HG02852 (cell line): ENCODE results near the gene UHRF2.
"Not testable (repeated sequence)": the region's sequence is repeated elsewhere in the genome, so short reads cannot be mapped to it uniquely, and the experiment has no call there.

Source experiments
- ATAC-seq: cut with Tn5 transposase; IDR thresholded peaks from one replicate; pipeline ENCODE4 v1.9.1; 2021; ENCODE audit warnings: mild to moderate bottlenecking, moderate library complexity; ENCODE audit not compliant: unreplicated experiment

UHRF2 gene

DNA sequence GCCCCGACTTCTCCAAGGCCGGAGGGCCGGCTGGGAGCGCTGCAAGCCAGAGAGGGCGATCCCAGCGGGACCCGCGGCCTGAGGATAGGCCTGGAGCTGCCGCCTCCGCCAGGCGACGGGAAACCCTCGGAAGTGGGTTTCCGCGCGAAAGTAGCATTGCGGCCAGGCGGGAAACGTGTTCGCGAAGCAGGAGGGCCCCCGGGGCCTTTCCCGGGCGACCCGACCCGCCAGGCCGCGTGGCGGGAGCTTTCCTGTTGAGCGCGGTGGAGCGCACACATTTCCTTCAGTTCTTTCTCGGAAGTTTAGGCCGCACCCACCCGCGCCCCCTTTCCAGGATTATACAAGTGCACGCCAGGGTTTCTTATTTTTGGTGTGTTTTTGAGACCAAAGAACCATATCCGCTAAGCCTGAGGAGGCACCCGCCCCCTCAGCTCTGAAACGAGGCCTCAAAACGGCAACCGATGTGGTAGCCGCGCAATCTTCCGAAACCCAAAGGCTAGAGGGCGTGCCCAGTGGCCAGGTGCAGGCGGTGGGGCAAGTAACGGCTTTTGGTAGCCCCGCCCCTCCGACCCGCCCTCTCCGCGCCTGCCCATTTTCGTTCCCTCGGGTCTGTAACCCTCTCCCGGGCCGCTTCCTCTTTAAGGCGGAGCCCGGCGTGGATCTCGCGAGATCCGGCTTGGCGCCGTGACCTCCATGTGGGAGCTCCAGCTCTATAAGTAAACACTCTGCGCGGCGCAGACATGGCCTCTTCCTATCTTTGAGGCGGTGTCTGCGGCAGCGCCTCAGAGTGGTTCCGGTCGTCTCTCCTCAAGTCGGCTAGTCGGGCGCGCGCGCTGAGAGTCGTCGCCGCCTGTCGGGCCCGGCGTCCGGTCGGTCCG, at the start of gene UHRF2:
Gene UHRF2 (plus strand): TSS at position 713 of the 878 bp plus-strand sequence. CDS start 292 bp downstream, outside the sequence.
- ATAC-seq, result peak; percentile 82

GRCh38 chr9:6367128-6367890, 45.7 kb upstream of the UHRF2 start:
- no peak for ATAC-seq

DNA sequence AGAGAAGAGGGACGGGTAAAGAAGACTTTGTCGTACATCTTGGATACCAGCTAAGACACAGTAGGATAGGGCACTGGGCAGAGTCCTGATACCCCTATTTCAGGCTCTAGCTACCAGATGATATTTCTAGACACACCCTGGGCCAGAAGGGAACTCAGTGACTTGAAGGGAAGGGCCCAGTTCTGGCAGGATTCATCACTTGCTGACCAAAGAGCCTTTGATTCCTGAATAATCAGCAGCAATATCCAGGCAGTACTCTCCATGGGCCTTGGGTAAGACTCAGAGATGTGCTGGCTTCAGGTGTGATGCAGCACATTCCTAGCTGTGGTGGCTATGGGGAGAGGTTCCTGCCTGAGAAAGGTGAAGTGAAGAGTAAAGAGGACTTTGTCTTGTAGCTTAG, 44.2 kb upstream of the UHRF2 start:
- ATAC-seq, result no peak

DNA sequence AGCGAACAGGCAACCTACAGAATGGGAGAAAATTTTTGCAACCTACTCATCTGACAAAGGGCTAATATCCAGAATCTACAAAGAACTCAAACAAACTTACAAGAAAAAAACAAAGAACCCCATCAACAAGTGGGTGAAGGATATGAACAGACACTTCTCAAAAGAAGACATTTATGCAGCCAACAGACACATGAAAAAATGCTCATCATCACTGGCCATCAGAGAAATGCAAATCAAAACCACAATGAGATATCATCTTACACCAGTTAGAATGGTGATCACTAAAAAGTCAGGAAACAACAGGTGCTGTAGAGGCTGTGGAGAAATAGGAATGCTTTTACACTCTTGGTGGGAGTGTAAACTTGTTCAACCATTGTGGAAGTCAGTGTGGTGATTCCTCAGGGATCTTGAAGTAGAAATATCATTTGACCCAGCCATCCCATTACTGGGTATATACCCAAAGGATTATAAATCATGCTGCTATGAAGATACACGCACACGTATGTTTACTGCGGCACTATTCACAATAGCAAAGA, 31.5 kb upstream of the UHRF2 start:
- ATAC-seq, result not testable (repeated sequence)

- ATAC-seq, result no peak
These were observed 30.3 kb upstream of the UHRF2 start for GRCh38 chr9:6382681-6383080.

GRCh38 chr9:6383551-6384225, 29.3 kb upstream of the UHRF2 start:
- ATAC-seq, result no peak

DNA sequence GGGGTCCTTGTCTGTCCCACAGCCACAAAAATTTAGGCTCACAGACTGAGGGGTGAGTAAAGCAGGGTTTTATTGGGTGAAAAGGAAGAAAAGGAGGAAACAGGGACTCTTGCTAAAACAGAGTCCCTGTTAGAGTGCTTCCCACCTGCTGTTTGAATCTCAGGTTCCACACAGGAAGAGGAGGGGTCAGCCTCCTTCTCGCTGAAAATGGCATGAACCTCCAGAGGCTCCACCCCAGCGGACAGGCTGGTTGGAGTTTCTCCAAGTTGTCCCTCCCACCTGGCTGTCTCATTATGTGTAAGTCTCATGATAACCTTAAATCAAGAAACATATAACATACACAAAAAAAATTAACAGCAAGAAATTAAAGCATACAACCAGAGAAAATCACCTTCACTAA, 28.3 kb upstream of the UHRF2 start:
- no peak for ATAC-seq

DNA sequence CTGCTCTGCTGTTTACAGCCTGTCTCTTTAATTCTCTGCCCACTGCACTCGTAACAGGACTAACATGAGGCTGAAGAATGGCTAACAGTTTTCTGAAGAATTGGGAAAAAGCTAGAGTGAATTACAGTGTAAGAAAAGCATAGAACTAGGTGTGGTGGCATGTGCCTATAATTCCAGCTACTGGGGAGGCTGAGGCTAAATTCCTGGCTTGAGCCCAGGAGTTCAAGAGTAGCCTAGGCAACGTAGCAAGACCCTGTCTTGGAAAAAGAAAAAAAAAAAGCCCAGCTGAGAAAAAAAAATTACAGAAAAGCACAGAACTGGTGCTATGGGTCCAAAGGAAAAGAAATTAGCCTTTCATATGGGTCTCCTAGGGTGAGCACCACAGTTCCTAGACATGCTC, 13.9 kb upstream of the UHRF2 start:
- ATAC-seq, result no peak

DNA sequence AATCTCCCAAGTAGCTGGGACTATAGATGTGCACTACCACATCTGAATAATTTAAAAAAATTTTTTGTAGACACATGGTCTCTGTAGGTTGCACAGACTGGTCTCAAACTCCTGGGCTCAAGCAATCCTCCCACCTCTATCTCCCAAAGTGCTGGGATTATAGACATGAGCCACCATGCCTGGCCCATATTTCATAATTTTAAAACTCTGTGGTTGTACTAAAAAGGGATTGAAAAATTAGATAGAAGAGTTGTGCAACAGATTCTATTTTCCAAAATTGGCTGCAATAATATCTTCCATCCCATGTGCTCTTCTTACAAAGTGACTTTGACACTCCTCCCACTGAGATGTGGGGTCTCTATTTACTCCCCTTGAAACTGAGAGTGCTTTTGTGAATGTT, 7.6 kb upstream of the UHRF2 start:
- no peak for ATAC-seq

DNA sequence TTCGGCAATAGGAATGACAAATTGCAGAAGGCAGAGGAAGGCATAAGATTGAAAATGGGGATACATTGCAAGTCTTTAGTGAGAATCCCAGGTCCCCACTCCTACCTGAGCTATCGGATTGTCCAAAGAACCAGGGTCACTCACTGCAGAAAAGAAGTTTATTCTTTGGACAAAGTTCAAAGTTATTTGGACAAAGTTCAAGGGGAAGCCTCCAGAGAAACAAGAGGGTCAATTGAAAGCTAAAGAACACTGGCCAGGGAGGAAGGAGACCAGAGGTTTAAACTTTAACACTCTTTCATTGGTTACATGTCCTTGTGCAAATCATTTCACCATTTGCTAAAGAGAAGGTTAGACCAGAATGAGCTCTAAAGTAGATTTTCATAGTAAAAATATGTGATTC, 5.2 kb upstream of the UHRF2 start:
- ATAC-seq, result no peak

DNA sequence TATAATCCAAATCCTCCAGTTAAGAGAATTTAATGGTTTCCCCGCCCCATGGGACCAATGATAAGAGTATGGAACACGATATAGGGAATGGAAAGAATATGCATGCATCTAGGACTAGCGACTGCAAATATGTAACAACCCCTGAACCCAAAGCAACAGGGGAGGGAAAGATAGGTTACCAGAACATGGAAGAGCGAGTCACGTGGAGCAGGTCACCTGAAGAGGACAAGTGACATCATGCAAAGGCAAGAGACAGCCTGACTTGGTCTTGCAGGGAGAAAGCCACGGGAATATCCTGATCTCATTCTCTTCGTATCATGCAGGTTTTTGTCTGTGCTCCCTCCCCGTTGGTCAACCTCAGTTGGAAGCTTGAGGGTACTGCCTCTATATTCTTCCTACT, 4.7 kb upstream of the UHRF2 start:
- no peak for ATAC-seq

DNA sequence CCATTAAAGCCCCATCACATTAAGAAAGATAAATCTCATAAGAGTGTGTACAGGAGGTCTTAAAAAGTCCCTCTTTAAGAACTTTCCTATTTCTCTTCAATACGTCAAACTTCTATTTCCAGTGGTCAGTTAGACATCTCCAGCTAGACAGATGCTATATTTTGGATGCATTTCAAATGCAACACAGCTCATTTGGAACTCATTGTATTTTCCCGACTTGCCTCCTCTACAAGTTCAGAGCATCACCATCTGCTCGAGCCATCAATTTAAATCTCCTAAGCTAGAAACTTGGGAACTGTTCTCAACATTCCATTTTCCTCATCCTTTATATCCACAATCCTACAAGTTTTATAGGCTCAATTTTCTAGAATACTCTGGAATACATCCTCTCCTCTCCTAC, 3.2 kb upstream of the UHRF2 start:
- ATAC-seq, result no peak

GRCh38 chr9:6410633-6411032, 2.4 kb upstream of the UHRF2 start:
- ATAC-seq, result no peak

DNA sequence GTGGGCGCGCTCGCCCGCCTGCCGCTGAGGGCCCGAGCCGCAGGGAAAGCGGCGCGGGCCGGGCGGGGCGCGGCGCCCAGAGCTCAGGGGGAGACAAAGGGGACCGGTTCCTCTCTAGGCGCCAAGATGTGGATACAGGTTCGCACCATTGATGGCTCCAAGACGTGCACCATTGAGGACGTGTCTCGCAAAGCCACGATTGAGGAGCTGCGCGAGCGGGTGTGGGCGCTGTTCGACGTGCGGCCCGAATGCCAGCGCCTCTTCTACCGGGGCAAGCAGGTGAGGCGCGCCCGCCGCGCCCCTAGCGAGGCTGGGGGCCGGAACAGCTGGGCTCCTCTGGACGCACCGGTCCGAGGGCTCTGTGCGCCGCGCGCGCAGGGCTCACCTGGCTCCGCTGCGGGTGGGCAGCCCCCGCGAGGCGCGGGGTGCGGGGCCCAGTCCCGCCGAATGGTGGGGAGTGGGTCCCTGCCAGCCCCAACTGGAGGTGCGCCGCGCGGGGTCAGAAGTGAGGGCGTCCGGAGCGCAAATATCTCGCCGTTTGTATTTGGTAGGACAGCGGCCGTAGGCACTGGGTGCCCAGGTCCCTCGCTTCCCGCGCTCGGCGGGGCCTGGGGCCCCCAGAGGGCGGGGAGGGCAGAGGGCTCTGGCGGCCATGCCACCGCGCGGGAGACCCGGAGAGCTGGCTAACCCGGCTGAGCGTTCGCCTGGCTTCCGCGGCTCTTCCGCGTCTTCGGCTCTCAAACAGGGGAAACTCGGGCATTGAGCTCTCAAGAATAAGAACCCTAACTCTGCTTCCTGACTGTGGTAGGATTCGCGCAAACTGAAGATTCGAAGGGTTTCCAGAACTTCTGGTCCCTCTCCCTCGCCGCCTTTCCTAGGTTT, 607 bp downstream of the UHRF2 start:
- peak; percentile 10 for ATAC-seq

DNA sequence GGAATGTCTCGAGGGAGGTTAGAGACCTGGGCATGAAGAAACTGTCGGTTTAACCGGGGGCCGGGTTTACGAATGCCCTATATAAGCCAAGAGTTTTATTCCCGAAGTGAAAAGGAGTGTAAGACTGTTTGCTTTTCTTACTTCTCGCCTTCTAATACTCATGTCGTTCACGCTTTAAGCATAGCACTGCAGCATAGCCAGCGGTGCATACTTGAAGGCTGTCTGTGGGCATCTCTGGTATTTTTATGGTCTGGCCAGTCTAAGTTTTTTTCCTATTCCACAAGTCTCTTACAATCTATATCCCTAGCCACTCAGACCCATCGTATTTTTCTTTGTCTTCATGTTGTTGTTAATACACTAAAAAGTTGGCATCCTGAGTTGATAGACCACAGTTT, 1.2 kb downstream of the UHRF2 start:
- ATAC-seq, result no peak

DNA sequence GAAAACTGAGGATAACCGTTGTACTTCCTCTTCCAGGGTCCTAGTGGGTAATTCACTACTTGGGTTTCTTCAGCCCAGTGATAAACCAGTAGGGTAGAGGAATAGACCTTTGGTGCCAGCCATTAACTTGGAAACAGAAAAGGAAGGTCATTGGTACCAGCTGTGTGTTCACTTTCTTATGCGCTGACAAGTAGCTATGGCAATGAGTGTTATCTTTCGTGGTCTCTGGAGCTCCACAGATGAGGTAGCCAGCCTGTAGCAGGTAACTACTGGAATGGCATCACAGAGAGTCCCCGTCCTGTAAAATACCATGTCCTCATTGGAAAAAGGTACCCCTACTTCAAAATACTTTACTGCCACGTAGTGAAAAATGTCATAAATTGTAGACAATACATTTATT, 2.3 kb downstream of the UHRF2 start:
- no peak for ATAC-seq

GRCh38 chr9:6417186-6417585, 4.2 kb downstream of the UHRF2 start:
- ATAC-seq, result no peak

GRCh38 chr9:6418764-6419163, 5.8 kb downstream of the UHRF2 start:
- ATAC-seq, result no peak

DNA sequence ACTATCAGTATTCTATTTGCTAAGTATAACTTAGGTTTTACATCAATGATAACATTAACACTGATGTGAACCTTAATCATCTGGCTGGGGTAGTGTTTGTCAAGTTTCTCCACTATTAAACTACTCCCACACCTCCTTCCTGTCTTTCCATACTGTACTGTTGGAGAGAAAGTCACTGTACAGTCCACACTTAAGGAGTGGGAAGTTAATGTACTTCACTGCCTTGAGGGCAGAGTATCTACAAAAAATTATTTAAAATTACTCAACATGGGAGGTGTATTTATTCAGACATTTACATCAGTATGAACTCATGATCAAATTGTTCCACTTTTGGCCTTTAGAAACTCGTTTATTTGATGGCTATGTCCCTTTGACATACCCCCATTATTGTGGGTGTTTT, 11.9 kb downstream of the UHRF2 start:
- ATAC-seq, result no peak

- ATAC-seq, result no peak
These were observed 13.1 kb downstream of the UHRF2 start for GRCh38 chr9:6426117-6426516.
